GM19023 (cell line): ENCODE data around the gene WWC2.
"Not testable (repeated sequence)": the region's sequence is repeated elsewhere in the genome, so short reads cannot be mapped to it uniquely, and the experiment has no call there.

ENCODE experiments used
- ATAC-seq: cut with Tn5 transposase; IDR thresholded peaks from one replicate; pipeline ENCODE4 v1.9.1; 2021; ENCODE audit warnings: mild to moderate bottlenecking, moderate library complexity; ENCODE audit not compliant: unreplicated experiment

Gene WWC2

DNA sequence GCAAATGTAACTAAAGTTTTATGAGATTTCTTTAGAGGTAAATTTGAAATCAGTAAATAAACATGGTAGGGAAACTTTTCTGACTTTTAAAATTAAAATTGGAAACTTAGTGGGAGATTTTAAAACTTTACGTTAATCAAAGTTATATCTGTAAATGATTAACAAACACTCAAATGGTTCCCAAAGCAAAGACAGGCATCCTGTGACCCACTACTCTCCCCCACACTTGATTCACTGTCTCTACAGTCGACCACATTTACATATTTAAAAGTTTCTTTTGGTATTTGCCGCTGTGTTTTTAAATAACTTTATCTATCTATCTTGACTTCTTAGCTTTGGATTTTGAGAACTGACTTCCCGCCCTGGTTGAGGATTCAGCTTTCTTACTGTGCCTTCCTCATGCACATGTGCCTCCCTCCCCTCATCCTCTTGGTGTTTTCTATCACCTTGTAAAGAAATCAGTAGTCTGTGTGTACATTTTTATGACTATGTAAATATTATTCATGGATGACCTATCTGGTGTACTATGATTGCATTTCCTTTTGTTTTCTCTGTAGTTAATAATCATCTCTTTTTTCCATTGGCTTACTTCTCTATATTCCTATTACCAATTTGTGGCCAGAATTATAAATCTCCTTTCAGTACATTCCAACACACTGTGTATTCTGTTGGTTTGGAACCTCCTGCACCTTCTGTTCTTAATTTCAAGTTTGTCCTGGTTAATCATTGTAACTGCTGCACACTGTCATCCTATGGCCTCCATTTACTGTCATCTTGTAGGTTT lies 72.6 kb downstream of the WWC2 start:
- no peak for ATAC-seq

DNA sequence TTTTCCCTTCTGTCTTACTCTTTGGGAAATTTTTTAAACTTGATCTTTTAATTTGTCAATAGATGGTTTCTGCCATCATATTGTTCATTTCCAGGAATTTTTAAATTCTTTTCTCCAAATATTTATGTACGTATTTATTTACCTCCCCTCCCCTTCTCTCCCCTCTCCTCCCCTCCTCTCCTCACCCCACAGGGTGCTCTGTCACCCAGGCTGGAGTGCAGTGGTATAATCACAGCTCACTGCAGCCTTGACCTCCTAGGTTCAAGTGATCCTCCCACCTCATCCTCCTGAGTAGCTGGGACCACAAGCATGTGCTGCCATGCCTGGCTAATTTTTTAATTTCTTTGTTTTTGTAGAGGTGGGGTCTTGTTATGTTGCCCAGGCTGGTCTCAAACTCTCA lies 73.8 kb downstream of the WWC2 start:
- no peak for ATAC-seq

GRCh38 chr4:183173580-183174526 lies 74.8 kb downstream of the WWC2 start:
- no peak for ATAC-seq

GRCh38 chr4:183175631-183176232 lies 76.7 kb downstream of the WWC2 start:
- ATAC-seq: no peak

DNA sequence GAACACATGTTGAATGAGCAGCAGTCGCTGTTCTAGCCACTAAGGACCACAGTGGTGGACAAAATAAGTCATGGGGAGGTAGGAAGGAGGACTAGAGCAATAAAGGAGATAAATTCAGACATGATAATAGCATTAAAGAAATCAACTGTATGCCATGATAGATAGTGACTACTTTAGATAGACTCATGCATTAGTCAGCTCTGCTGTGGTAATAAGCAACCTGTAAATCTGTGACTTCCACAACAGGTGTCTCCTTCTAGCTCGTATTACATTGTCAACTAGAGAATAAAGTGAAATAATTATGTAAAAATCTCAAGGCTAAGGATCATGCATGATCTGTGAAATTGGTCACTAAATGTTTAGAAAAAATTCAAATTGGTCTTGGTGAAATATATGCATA lies 77.9 kb downstream of the WWC2 start:
- no peak for ATAC-seq

GRCh38 chr4:183178201-183178600 lies 79.1 kb downstream of the WWC2 start:
- ATAC-seq: no peak

DNA sequence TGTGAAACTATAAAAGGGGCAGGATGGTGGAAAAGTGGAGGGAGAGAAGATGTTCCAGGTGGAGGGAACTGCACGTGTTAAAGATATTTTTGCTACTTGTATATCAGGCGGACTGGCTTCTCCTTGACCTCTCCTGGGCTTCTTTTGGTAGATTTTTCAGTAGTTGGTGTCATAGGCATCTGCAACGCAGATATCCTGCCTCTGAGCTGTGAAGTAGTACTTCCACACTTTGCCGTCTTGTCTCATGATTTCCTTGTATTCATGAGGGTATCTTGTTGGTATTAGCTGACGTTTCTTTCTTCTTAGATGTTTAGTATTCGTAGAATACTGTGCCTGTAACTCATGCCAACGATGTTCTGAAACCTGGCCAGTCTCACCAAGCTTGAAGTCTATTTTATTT lies 81.0 kb downstream of the WWC2 start:
- no peak for ATAC-seq

DNA sequence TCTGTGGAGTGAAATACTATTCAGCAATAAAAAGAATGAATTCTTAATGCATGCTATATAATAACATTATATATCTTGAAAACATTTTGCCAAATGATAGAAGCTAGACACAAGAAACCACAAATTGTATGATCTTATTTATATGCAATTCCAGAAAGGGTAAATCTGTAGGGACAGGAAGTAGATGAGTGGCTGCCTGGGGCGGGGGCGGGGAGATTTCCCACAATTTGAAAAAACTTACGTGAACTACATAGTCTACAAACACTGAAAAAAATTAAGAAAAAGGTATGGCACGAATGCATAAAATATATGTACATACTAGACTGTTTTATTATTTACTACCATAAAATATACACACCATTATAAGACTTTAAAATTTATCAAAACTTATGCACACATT lies 81.6 kb downstream of the WWC2 start:
- no peak for ATAC-seq

GRCh38 chr4:183181081-183181480 lies 82.0 kb downstream of the WWC2 start:
- ATAC-seq: no peak

GRCh38 chr4:183182873-183183725 lies 84.0 kb downstream of the WWC2 start:
- ATAC-seq: no peak

DNA sequence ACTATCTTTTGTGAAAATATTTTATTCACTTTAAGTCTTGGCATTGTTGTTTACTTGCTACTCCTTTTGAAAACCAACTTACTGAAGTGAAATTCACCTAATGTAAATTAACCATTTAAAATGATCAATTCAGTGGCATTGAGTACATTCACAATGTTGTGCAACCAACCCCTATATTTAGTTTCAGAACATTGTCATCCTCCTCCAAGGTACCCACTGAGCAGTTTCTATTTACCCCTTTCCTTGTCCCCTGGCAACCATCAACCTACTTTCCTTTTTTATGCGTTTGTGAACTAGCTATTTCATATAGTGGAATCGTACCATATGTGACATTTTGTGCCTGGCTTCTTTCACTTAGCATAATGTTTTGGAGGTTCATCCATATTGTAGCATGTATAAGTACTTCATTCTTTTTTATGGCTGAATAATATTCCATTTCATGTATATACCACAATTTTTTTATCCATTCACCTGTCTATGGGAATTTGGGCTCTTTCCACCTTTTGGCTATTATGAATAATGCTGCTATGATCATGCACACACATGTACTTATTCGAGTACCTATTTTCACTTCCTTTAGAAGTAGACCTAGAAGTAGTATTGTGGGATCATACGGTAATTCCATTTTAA lies 85.0 kb downstream of the WWC2 start:
- ATAC-seq: no peak

- no peak for ATAC-seq
Measured at GRCh38 chr4:183185018-183185417, 86.0 kb downstream of the WWC2 start.

DNA sequence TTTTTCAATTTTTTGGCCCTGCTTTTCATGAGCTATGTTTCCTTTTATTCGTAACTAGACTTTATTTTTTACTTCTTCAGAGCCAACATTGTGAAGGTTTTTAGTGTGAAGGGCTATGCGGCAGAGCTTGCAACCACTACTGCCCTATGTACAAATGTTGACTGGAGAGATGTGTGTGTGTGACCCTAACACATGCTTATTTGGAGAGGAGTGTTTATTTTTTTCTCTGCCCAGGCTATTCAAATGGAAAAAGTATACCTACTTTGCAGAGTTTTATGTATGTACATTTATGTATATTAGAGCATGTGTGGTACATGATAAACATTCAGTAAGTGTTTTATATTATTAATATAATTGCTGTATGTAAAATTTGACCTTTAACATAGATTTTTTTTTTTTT lies 86.5 kb downstream of the WWC2 start:
- no peak for ATAC-seq

DNA sequence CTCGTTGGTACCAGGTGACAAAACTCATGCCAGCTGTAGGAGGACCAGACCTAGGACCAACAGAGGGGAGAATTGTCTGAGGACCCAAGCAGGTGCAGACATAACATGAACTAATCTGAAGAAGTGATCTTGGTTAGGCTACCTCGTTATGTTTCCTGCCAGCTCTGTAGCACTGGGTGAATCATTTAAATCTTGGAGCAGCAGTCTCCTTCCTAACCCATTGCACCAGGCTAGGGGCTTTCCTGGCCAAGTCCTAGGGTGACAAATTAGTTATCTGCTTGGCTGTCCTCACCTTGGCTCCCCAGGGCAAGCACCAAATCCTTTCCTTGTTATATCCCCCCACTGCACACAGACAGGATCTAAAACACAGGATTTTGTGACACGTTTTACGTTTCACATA lies 87.8 kb downstream of the WWC2 start:
- ATAC-seq: no peak

DNA sequence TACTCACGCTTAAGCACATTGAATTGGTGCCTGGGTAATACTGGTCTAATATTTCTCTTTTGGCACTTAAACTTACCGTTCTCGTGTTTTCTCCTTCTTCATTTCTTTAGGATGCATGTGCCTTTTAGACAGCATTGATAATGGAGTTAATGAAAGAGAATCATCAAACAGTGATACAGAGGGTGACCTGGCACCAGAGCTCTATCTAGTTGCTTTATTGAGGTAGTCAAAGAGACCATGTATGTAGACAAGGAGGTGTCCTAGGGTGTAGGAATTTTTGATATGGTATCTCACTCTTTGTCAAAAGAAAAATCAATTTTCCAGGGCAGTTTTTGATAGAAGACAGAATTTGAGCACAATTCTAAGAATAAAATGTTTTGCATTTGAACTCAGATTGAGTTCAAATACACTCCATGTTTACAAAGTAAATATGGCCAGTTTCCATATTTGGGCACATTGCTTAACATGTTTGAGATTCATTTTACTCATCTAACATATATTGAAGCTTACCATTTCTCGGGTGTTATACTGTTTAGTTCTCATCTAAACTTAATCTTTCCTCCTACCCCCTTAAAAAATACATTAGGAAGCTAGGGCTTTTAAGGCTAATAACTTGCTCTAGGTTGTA lies 92.0 kb downstream of the WWC2 start:
- ATAC-seq: no peak

- ATAC-seq: no peak
Measured at GRCh38 chr4:183191630-183192029, 92.6 kb downstream of the WWC2 start.

GRCh38 chr4:183192571-183192970 lies 93.5 kb downstream of the WWC2 start:
- ATAC-seq: no peak

- not testable (repeated sequence) for ATAC-seq
Measured at GRCh38 chr4:183193730-183194338, 94.8 kb downstream of the WWC2 start.

GRCh38 chr4:183195534-183195933 lies 96.5 kb downstream of the WWC2 start:
- ATAC-seq: no peak
